Measurements from ENCODE around the gene SYT14.

DNA sequence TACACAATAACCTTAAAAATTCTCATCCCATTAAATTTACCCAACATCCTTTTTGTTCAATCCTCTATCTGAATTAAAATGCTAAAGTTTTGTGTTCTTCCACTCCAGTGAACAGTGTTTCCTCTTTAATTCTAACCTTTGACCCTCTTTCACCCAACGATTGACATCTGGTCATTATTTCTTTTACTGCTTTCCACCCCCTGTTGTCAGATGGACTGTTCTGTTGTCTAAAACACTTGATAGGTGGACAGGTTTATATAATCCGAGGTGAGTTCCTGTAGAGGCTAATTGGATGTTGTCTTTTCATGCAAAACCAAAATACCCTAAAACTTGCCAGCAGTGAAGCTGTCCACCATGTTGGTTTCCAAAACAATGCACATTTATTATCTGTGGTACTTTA lies 221.2 kb downstream of the SYT14 start:
- TF ChIP-seq, protein P1, sequence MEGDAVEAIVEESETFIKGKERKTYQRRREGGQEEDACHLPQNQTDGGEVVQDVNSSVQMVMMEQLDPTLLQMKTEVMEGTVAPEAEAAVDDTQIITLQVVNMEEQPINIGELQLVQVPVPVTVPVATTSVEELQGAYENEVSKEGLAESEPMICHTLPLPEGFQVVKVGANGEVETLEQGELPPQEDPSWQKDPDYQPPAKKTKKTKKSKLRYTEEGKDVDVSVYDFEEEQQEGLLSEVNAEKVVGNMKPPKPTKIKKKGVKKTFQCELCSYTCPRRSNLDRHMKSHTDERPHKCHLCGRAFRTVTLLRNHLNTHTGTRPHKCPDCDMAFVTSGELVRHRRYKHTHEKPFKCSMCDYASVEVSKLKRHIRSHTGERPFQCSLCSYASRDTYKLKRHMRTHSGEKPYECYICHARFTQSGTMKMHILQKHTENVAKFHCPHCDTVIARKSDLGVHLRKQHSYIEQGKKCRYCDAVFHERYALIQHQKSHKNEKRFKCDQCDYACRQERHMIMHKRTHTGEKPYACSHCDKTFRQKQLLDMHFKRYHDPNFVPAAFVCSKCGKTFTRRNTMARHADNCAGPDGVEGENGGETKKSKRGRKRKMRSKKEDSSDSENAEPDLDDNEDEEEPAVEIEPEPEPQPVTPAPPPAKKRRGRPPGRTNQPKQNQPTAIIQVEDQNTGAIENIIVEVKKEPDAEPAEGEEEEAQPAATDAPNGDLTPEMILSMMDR (IDR thresholded peaks at IDR 0.05), result no peak
- TF ChIP-seq POLR2A (IDR thresholded peaks at IDR 0.05), result no peak
